Stomach smooth muscle (tissue), 2 donors: ENCODE data around the gene SF3B2.
"Not testable (repeated sequence)": the region's sequence is repeated elsewhere in the genome, so short reads cannot be mapped to it uniquely, and the experiment has no call there.

ENCODE experiments used
- H3K27ac ChIP-seq: one replicate; pipeline ENCODE4 v1.7.0; 2013; ENCODE audit warnings: mild to moderate bottlenecking, low read length, inconsistent platforms
- H3K27me3 ChIP-seq, 2 donors: one replicate each; pipeline ENCODE4 v1.7.0; 2013; ENCODE audit warnings: low read length in 2 of 2; ENCODE audit not compliant: insufficient read depth in 2 of 2, control insufficient read depth in 1 of 2
- H3K36me3 ChIP-seq, 2 donors: one replicate each; pipeline ENCODE4 v1.7.0; 2013; ENCODE audit warnings: low read length in 2 of 2; ENCODE audit not compliant: control insufficient read depth in 2 of 2, insufficient read depth in 2 of 2
- H3K4me1 ChIP-seq: one replicate; pipeline ENCODE4 v1.7.0; 2013; ENCODE audit warnings: low read length; ENCODE audit not compliant: control insufficient read depth, insufficient read depth
- H3K4me3 ChIP-seq, 2 donors: one replicate each; pipeline ENCODE4 v1.7.0; 2013; ENCODE audit warnings: low read length in 2 of 2
- H3K9ac ChIP-seq, 2 donors: one replicate each; pipeline ENCODE4 v1.7.0; 2013; ENCODE audit warnings: low read length in 2 of 2, mild to moderate bottlenecking in 1 of 2
- H3K9me3 ChIP-seq, 2 donors: one replicate each; pipeline ENCODE4 v1.7.0; 2013; ENCODE audit warnings: low read length in 2 of 2; ENCODE audit not compliant: control insufficient read depth in 2 of 2
- donor health status: healthy.
- donor health status: Pancreatic carcinoma.

The SF3B2 gene

DNA sequence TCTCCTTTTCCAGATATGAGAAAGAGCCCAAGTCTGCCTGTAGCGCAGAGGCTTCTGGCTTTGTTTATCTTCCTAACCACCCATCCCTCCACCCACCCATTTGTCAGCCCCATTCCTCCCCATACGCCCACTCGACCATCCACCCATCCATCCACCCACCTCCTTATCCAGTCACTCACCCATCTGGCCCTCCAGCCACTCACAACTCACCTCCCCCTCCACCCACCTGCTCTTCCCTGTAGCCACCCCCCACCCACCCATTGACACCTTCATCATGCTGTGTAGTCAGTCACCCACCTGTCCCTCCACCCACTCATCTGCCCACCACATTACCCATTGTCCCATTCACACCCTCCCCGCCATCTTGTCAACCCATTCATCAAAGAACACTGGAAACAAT, 34.8 kb upstream of the SF3B2 start:
- Histone ChIP-seq H3K36me3 (no peaks in the 10 kb centered on the region), H3K27ac (no peak overlapping the region), H3K9me3 (no peaks in the 10 kb centered on the region), H3K9ac (no peak overlapping the region), H3K4me3 (no peak overlapping the region), H3K4me1 (peaks cover 2% of the 10 kb centered on the region), H3K27me3 (peaks cover 14 to 18% of the 10 kb centered on the region in 2 donors)

DNA sequence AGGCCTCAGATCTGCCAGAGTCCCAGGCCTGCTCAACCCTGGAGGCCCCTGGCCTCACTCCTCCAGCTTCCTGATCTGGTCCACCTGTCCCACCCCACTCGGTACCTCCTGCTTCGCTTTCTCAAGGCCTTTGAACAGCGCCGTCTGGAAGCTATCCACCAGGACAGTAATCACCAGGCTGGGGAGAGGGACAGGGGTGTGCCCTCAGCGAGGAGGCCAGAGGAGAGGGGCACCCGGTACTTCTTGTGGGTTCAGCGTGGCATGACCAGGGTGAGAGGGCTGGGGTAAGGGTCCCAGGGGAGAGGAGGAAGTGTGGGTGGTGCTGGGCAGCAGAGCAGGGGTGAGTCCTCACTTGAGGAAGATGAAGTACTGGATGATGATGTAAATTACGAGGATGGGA, 32.0 kb upstream of the SF3B2 start:
- Histone ChIP-seq H3K27me3 (peaks cover 2 to 3% of the 10 kb centered on the region in 2 donors), H3K4me3 (no peak overlapping the region), H3K27ac (no peak overlapping the region), H3K9me3 (no peaks in the 10 kb centered on the region), H3K9ac (no peak overlapping the region), H3K36me3 (no peaks in the 10 kb centered on the region), H3K4me1 (peaks cover 6% of the 10 kb centered on the region)

DNA sequence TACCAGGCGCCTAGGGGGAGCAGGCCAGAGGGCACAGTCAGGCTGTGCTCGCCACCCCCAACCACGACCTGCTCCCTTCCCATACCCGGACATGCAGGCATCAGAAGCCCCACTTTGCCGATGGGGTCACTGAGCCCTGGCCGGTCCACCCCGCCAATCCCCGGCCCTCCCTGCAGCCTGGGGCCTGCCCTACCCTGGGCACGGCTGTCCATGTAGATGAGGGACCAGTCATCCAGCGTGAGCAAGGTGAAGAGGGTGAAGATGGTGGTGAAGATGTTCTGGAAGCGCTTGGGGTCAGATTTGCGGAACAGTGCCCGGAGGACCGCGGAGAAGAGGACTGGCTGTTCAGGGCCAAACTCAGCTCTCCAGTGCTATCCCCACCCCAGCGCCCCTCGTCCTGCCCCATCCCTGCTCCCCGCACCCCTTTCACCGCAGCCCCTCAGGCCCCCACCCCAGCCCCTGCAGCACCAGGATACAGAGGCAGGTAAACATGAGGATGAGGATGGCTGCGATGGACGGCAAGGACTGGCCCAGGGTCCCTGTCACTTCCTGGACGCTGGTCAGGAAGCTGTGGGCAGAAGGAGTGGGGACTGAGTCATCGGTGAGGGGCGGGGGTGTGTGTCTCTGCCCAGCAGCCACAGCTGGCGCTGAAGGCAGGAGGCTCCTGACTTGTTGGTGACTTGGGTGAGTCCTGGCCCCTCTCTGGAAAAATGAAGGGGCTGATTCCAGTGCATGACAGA, 31.4 kb upstream of the SF3B2 start:
- Histone ChIP-seq H3K4me1 (peaks cover 6% of the 10 kb centered on the region), H3K9me3 (no peaks in the 10 kb centered on the region), H3K9ac (no peak overlapping the region), H3K27ac (no peak overlapping the region), H3K27me3 (peaks cover 2 to 3% of the 10 kb centered on the region in 2 donors), H3K36me3 (no peaks in the 10 kb centered on the region), H3K4me3 (no peak overlapping the region)

DNA sequence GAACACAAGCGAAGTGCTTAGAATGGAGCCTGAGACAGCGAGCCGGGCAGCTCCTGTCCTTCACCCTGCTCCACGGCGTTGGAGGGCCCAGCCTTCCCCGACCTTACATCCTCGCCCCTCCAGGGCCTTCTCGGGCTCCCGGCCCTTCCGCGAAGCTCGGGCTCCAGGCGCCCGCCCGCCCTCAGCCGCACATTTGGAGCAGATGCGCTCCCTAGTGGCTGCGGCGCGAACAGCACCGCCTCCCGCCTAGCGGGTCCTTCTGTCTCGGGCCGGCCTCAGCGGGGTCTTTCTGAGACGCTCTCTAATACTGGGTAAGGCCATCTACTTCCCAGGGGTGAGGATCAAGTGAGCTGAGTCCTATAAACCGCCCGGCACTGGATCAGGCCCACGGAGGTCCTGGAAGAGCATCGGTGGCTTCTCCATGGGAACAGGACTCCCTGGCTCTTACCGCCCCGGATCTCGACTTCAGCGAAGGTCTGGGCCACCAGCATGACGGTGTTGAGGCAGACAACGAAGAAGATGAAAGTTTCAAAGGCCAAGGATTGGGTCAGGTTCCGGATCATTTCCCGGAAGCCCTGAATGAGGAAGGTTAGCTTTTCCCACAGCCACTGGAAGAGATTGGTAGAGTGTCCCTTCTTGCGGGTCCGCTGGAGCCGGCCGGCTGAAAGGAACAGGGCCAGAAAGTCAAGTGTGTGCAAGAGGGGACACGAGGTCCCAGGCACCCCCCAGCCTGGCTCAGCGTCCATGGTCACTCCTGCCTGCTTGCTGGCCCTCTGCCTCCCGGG, 29.6 kb upstream of the SF3B2 start:
- Histone ChIP-seq H3K9me3 (no peaks in the 10 kb centered on the region), H3K4me1 (peaks cover 6% of the 10 kb centered on the region), H3K36me3 (no peaks in the 10 kb centered on the region), H3K27ac (no peak overlapping the region), H3K4me3 (peak overlapping the region; percentile 36 to 55), H3K27me3 (peaks cover 2 to 3% of the 10 kb centered on the region in 2 donors), H3K9ac (peak overlapping the region; percentile 44 to 68)

DNA sequence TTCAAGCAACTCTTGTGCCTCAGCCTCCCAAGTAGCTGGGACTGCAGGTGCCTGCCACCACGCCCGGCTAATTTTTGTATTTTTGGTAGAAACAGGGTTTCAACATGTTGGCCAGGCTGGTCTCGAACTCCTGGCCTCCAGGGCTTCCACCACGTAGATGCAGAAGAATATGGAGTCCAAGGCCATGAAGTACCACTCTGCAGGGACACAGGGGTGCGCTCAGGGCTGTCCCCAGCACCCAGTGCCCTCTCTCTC, 29.1 kb upstream of the SF3B2 start:
- H3K27me3 ChIP-seq, H3K9ac ChIP-seq, H3K4me3 ChIP-seq, H3K36me3 ChIP-seq, H3K9me3 ChIP-seq, H3K4me1 ChIP-seq, H3K27ac ChIP-seq: not testable (repeated sequence)

DNA sequence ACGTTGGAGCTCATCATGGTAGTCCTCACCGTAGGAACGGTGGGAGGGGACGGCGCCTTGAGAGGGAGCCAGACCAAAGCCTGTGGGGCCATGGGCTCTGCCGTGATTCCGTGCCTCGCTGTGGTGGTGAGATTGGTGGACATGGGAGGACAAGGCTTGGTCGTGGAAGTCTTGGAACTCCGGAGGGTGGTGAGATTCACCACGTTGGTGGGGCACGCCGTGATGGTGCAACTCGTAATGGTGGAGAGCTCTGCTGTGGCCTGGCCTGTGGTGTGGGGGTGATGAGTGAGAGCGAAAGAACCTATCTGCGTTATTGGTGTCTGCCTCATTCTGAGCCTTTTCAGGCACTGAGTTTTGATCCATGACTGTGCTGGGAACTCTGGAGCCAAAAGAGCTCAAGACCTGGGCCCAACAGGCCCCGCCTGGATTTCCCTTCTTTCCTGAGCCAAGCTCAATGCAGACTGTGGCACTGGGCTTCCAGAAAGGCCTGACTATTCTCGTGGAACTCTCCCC, 26.1 kb upstream of the SF3B2 start, which contains the start of gene CATSPER1:
Gene CATSPER1, minus strand, starts transcription at position 463 of the 513 bp plus-strand sequence. Its CDS starts 100 bp downstream, at position 363.
- Histone ChIP-seq H3K9ac (no peak within 1 kb of the TSS), H3K27ac (no peak within 1 kb of the TSS), H3K9me3 (no peaks in the 10 kb centered on the region), H3K4me1 (peaks cover 6% of the 10 kb centered on the region), H3K27me3 (peaks cover 2 to 3% of the 10 kb centered on the region in 2 donors), H3K4me3 (no peak within 1 kb of the TSS), H3K36me3 (no peaks in the 10 kb centered on the region)

DNA sequence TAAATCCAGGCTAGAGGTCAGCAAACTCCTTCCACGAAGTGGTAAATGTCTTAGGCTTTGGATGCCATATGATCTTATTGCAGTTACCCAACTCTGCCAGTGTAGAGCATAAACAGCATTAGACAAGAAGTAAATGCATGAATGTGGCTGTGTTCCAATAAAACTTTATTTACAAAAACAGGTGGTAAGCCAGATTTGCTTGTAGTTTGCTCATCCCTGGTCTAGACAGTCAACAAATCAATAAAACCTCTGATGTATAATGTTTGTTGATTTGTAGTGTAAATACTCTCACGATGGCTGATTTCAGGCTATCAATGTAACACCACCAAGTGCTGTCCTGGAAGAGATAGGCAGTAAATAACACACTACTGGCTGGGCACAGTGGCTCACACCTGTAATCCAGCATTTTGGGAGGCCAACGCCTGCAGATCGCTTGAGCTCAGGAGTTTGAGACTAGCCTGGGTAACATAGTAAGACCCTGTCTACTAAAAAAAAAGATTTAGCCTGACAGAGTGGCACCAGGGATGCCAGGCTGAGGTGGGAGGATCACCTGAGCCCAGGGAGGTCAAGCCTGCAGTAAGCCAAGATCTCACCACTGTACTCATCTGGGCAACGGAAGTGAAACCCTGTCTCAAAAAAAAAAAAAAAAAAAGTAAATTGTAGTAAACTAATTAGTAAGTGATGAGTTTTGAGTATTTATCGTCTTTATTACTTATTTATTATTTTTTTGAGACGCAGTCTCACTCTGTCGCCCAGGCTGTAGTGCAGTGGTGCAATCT, 19.0 kb upstream of the SF3B2 start:
- H3K27me3 ChIP-seq = no peaks in the 10 kb centered on the region
- H3K4me3 ChIP-seq = no peak overlapping the region
- no peaks in the 10 kb centered on the region for H3K9me3 ChIP-seq
- no peaks in the 10 kb centered on the region for H3K36me3 ChIP-seq
- H3K27ac ChIP-seq = no peak overlapping the region
- H3K4me1 ChIP-seq = no peaks in the 10 kb centered on the region
- no peak overlapping the region for H3K9ac ChIP-seq

DNA sequence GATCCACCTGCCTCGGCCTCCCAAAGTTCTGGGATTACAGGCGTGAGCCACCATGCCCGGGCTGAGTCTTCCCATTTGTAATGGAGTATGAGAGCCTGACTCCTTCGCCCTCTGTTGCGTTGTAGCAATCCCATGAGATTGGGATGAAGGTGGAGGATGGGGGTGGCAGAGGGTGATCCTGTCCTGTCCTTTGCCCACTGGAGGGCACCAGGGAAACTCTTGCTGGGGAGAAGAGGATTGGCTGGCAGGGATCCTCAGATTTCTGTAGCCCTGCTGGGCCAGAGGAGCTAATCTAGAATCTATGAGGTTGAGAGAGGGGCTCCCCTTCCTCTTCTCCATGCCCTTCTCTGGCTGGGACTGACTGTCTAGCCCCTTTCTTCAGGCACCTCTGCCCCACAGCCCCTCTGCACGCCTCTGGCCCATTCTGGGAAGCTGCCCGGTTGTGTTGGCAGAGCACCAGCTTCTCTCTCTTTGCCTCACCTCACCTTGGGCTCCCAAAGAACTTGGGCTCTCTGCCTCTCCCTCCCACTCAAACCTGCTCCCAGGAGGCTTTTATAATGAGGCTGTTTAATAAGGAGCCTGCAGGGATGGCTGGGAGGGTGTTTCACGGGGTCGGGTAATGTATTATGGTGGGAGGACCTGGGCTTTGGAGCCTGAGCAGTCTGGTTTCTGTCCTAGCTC, 16.4 kb upstream of the SF3B2 start:
- no peak overlapping the region for H3K9ac ChIP-seq
- no peaks in the 10 kb centered on the region for H3K9me3 ChIP-seq
- no peaks in the 10 kb centered on the region for H3K27me3 ChIP-seq
- H3K4me3 ChIP-seq = no peak overlapping the region
- H3K4me1 ChIP-seq = no peaks in the 10 kb centered on the region
- no peak overlapping the region for H3K27ac ChIP-seq
- H3K36me3 ChIP-seq = no peaks in the 10 kb centered on the region

DNA sequence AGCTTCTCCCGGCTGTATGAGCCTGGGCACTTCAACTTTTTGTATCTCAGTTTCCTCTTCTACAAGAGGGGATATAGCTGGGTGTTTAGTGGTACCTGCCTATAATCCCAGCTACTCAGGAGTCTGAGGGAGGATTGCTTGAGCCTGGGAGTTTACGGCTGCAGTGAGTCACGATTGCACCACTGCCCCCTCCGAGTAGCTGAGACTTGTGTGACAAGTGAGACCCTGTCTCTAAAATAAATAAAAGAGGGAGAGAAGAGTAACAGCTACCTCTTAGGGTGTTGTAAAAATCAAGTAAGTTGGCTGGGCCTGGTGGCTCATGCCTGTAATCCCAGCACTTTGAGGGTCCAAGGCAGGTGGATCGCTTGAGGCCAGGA, 15.8 kb upstream of the SF3B2 start:
- Histone ChIP-seq H3K27ac (no peak overlapping the region), H3K4me1 (no peaks in the 10 kb centered on the region), H3K9ac (no peak overlapping the region), H3K36me3 (no peaks in the 10 kb centered on the region), H3K27me3 (no peaks in the 10 kb centered on the region), H3K4me3 (no peak overlapping the region), H3K9me3 (no peaks in the 10 kb centered on the region)

DNA sequence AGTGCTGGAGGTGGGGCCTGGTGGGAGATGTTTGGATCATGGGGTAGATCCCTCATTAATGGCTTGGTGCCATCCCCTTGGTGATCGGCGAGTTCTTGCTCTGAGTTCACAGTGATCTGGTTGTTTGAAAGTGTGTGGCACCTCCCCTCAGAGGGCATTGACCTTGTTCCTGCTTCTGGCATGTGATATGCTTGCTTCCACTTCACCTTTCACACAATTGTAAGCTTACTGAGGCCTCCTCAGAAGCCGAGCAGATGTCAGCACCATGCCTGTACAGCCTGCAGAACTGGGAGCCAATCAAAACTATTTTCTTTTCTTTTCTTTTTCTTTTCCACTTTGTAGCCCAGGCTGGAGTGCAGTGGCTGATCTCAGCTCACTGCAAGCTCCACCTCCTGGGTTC, 14.8 kb upstream of the SF3B2 start:
- Histone ChIP-seq H3K27me3 (no peaks in the 10 kb centered on the region), H3K27ac (no peak overlapping the region)

More for the DNA sequence above, 14.8 kb upstream of the SF3B2 start:
- Histone ChIP-seq H3K4me1 (no peaks in the 10 kb centered on the region), H3K4me3 (no peak overlapping the region), H3K36me3 (no peaks in the 10 kb centered on the region), H3K9me3 (no peaks in the 10 kb centered on the region), H3K9ac (no peak overlapping the region)
